ENCODE data around the gene CELF4. TPM values are rescaled to one million over a fixed set of nuclear protein-coding genes. Genes with fewer than 3 reads are reported as not detected.

Gene CELF4
- total RNA-seq, 1 donor from 2014 or later = 0.44 TPM

DNA sequence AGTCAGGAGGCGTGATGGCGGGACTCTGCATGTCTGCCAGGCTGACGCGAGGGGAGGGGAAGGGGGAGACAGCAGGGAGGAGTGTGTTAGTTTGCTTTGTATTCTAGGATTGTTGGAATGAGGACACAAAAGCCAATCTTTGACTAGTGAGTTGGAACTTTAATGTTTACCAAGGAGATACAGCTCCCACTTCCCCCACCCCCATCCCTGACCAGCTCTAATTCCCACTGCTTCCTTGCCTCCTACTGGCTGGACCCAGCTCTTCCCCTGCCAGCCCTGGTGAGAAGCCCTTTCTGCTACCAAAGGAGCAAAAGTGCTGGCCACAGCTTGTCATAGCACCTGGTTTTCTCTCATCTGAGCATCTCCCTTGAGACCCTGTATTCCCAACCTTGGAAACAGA lies 84.5 kb downstream of the CELF4 start:
- Mint-ChIP-seq H3K27me3 (ENCODE audit: unreplicated experiment) (peaks cover 8% of the 10 kb centered on the region), H3K27ac (ENCODE audit: unreplicated experiment) (no peak overlapping the region), H3K4me3 (ENCODE audit: unreplicated experiment) (no peak overlapping the region), H3K9me3 (ENCODE audit: unreplicated experiment) (no peaks in the 10 kb centered on the region), H3K36me3 (ENCODE audit: low read depth, unreplicated experiment) (no peaks in the 10 kb centered on the region), H3K4me1 (ENCODE audit: unreplicated experiment) (peaks cover 11% of the 10 kb centered on the region)
- TF ChIP-seq, protein P1, sequence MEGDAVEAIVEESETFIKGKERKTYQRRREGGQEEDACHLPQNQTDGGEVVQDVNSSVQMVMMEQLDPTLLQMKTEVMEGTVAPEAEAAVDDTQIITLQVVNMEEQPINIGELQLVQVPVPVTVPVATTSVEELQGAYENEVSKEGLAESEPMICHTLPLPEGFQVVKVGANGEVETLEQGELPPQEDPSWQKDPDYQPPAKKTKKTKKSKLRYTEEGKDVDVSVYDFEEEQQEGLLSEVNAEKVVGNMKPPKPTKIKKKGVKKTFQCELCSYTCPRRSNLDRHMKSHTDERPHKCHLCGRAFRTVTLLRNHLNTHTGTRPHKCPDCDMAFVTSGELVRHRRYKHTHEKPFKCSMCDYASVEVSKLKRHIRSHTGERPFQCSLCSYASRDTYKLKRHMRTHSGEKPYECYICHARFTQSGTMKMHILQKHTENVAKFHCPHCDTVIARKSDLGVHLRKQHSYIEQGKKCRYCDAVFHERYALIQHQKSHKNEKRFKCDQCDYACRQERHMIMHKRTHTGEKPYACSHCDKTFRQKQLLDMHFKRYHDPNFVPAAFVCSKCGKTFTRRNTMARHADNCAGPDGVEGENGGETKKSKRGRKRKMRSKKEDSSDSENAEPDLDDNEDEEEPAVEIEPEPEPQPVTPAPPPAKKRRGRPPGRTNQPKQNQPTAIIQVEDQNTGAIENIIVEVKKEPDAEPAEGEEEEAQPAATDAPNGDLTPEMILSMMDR (IDR thresholded peaks at IDR 0.05; ENCODE audit: unreplicated experiment) = no peak
- no peak for DNase-seq (ENCODE audit: low spot score)

DNA sequence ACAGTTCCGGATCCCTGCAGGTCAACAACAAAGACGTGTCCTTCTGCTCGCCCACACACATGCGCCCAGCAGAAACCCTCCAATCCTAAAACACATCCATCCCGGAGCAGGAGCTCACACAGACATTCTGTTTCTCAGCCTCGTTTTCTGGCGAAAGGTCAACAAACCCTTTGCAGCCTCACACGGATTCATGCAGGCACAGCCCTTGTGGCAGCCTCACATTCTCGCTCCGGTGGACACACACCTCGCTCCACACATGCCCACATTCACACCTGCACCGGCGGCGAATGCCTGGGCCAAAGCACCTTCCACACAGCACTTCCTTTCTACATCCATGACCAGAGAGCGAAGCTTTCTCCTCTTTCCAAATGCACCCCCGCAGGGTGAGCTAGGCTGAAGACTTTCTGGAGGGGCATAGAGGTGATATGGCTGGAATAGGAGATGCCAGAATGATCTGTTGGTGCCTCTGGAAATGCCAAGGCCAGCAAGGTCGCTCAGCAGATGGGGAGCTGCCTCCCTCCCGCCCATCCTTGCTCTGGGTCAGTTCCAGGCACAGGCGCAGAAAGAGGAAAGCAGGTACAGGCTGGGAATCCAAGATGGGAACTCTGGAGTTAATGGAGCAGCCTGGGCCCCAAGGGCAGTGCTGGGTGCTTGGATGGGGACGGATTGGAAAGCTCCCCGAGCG lies 88.8 kb downstream of the CELF4 start:
- TF ChIP-seq, protein P1 (IDR thresholded peaks at IDR 0.05; ENCODE audit: unreplicated experiment) = no peak
- no peak overlapping the region for H3K4me3 Mint-ChIP-seq (ENCODE audit: unreplicated experiment)
- peaks cover 8% of the 10 kb centered on the region for H3K27me3 Mint-ChIP-seq (ENCODE audit: unreplicated experiment)

GRCh38 chr18:37476182-37476581 lies 89.4 kb downstream of the CELF4 start:
- TF ChIP-seq, protein P1 (IDR thresholded peaks at IDR 0.05; ENCODE audit: unreplicated experiment) = peak; percentile 90
- no peaks in the 10 kb centered on the region for H3K36me3 Mint-ChIP-seq (ENCODE audit: low read depth, unreplicated experiment)
- H3K9me3 Mint-ChIP-seq (ENCODE audit: unreplicated experiment) = no peaks in the 10 kb centered on the region

More for the DNA sequence above, 88.8 kb downstream of the CELF4 start:
- no peaks in the 10 kb centered on the region for H3K36me3 Mint-ChIP-seq (ENCODE audit: low read depth, unreplicated experiment)
- peaks cover under 1% of the 10 kb centered on the region for H3K4me1 Mint-ChIP-seq (ENCODE audit: unreplicated experiment)
- DNase-seq (ENCODE audit: low spot score) = no peak
- H3K9me3 Mint-ChIP-seq (ENCODE audit: unreplicated experiment) = no peaks in the 10 kb centered on the region
- H3K27ac Mint-ChIP-seq (ENCODE audit: unreplicated experiment) = peak overlapping the region; percentile 32

GRCh38 chr18:37473195-37473840 lies 92.3 kb downstream of the CELF4 start:
- TF ChIP-seq, protein P1 (IDR thresholded peaks at IDR 0.05; ENCODE audit: unreplicated experiment) = no peak
- DNase-seq (ENCODE audit: low spot score) = no peak
- no peaks in the 10 kb centered on the region for H3K4me1 Mint-ChIP-seq (ENCODE audit: unreplicated experiment)
- H3K36me3 Mint-ChIP-seq (ENCODE audit: low read depth, unreplicated experiment) = no peaks in the 10 kb centered on the region
- no peak overlapping the region for H3K4me3 Mint-ChIP-seq (ENCODE audit: unreplicated experiment)
- H3K9me3 Mint-ChIP-seq (ENCODE audit: unreplicated experiment) = no peaks in the 10 kb centered on the region
- H3K27me3 Mint-ChIP-seq (ENCODE audit: unreplicated experiment) = peaks cover 9% of the 10 kb centered on the region
- H3K27ac Mint-ChIP-seq (ENCODE audit: unreplicated experiment) = no peak overlapping the region

More at GRCh38 chr18:37476182-37476581, 89.4 kb downstream of the CELF4 start:
- Mint-ChIP-seq H3K4me1 (ENCODE audit: unreplicated experiment) (no peaks in the 10 kb centered on the region), H3K27me3 (ENCODE audit: unreplicated experiment) (peaks cover 8% of the 10 kb centered on the region), H3K4me3 (ENCODE audit: unreplicated experiment) (no peak overlapping the region), H3K27ac (ENCODE audit: unreplicated experiment) (peak overlapping the region; percentile 32)
- DNase-seq (ENCODE audit: low spot score) = peak; percentile 63

DNA sequence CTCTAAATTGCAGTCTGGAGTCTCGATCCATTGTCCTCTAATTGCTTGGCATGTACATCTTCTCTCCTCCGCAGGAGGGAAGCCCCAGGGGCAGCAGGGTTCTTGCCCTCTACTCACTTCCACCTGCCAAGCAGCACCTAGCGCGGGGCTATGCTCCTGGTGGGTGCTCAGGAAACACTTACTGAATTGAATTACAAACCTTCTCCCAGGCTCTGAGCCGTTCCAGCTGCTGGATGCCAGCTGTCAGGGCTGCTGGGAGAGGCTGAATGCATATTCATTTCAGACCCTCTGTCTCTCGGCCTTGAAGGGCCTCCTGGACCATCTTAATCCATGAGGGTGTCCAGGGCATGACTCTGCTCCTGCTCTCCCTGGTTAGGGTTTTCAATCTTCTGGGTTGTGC lies 94.0 kb downstream of the CELF4 start:
- TF ChIP-seq, protein P1 (IDR thresholded peaks at IDR 0.05; ENCODE audit: unreplicated experiment) = no peak
- no peaks in the 10 kb centered on the region for H3K4me1 Mint-ChIP-seq (ENCODE audit: unreplicated experiment)
- H3K4me3 Mint-ChIP-seq (ENCODE audit: unreplicated experiment) = no peak overlapping the region

More for the DNA sequence above, 94.0 kb downstream of the CELF4 start:
- H3K36me3 Mint-ChIP-seq (ENCODE audit: low read depth, unreplicated experiment) = no peaks in the 10 kb centered on the region
- DNase-seq (ENCODE audit: low spot score) = no peak
- H3K27ac Mint-ChIP-seq (ENCODE audit: unreplicated experiment) = no peak overlapping the region
- H3K9me3 Mint-ChIP-seq (ENCODE audit: unreplicated experiment) = no peaks in the 10 kb centered on the region
- H3K27me3 Mint-ChIP-seq (ENCODE audit: unreplicated experiment) = peaks cover 8% of the 10 kb centered on the region

Measured in endothelial cell (in vitro differentiated cells).